Jurkat, Clone E6-1 (cell line): ENCODE measurements around the gene PPP2R2C.
A peak's percentile ranks its signal among the peaks of the same experiment; 100 is the strongest.

Experiments used
- DNase-seq: peaks from one replicate; pipeline ENCODE4 v3.0.0-alpha.2; 2011; ENCODE audit warnings: low read depth, low spot score
- H3K4me3 ChIP-seq: 2 replicates; pipeline ENCODE4 v1.5.1; 2011; ENCODE audit warnings: mild to moderate bottlenecking, low read length, control low read depth, moderate library complexity

PPP2R2C gene

GRCh38 chr4:6273661-6273990, 198.8 kb downstream of the PPP2R2C start:
- no peak for DNase-seq
- no peak overlapping the region for H3K4me3 ChIP-seq

- no peak for DNase-seq
- no peak overlapping the region for H3K4me3 ChIP-seq
Measured at GRCh38 chr4:6272863-6273660, 199.4 kb downstream of the PPP2R2C start.

- DNase-seq, result no peak
- H3K4me3 ChIP-seq, result no peak overlapping the region
Measured at GRCh38 chr4:6271701-6272465, 200.5 kb downstream of the PPP2R2C start.

GRCh38 chr4:6271206-6271605, 201.2 kb downstream of the PPP2R2C start:
- no peak overlapping the region for H3K4me3 ChIP-seq

GRCh38 chr4:6270636-6271121, 201.7 kb downstream of the PPP2R2C start:
- DNase-seq, result no peak
- peak overlapping the region; percentile 72 for H3K4me3 ChIP-seq

More at GRCh38 chr4:6271206-6271605, 201.2 kb downstream of the PPP2R2C start:
- DNase-seq, result peak; percentile 40
